Measurements from ENCODE around the gene FSTL4. TPM values are rescaled to one million over a fixed set of nuclear protein-coding genes. Genes with fewer than 3 reads are reported as not detected.
"Not testable (repeated sequence)": the region's sequence is repeated elsewhere in the genome, so short reads cannot be mapped to it uniquely, and the experiment has no call there.

FSTL4 gene
- total RNA-seq, 1 experiment from 2014 or later, result 0.14 TPM

DNA sequence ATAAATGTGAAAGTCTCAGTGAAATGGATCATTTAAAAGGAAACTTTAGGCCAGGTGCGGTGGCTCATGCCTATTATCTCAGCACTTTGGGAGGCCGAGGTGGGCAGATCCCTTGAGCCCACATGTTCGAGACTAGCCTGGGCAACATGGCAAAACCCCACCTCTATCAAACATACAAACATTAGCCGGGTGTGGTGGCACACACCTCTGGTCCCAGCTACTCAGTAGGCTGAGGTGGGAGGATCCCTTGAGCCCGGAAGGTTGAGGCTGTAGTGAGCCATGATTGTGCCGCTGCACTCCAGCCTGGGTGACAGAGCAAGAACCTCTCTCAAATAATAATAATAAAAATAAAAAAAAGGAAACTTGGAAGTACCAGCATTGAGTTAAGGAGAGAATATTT lies 384.4 kb downstream of the FSTL4 start:
- DNase-seq (ENCODE audit: low spot score), result no peak

DNA sequence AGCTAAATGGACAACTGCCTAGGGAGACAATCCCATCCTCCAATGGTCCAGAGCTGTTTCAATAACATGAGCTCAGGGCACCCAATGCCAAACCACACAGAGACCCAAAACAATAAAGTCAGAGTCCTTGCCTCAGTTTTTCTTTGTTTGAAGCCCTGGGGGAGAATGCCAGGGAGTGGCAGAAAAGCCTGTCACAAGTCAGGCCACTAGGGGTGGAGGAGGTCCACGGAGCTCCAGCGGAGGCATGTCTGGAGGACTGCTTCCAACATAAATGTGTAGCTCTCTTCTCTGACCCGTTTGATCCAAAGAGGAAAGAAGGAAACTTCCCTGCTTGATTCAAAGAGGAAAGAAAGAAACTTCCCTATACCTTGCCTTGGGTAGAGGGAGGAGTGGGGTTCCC lies 385.3 kb downstream of the FSTL4 start:
- no peak for DNase-seq (ENCODE audit: low spot score)

DNA sequence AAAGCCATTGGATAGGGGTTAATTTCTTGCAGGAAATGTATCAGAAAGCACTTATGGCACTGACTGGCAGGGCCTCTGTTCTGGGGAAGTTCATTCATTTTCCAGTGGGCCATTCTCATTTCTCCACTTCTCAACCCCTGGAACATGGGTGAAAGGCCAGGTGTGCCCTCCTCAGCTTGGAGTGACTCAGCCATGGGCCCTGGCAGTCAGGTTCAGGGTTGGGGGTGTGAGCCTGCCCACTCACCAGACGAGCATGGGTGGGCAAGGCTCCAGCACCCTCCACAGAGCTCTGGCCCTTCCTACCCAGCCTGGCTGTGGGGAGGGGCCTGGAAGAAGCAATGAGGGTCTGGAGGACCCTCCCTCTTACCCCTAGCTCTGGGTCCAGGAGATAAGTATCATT lies 386.2 kb downstream of the FSTL4 start:
- no peak for DNase-seq (ENCODE audit: low spot score)

DNA sequence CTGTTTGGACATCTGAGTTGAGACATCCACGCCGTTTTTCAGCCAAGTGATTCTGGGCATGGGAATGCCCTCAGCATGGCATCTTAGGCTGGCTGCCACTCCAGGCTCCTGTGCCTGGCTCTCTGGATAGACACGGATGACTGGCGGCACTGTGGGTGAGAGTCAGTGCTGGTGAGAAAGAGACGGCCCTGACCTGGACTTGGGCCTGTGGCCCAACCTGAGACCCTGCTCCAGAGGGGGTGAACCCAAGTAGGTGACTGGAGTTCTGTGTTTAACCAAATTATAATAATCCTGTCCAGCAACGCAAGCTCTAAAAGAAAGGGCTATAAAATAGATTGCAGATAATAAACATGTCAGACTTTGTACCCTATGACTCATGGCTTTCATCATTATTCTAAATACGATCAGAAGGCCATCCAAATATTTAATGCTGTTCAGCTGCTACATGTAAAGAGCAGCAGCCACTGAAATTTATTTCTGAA lies 386.6 kb downstream of the FSTL4 start:
- DNase-seq (ENCODE audit: low spot score), result no peak

DNA sequence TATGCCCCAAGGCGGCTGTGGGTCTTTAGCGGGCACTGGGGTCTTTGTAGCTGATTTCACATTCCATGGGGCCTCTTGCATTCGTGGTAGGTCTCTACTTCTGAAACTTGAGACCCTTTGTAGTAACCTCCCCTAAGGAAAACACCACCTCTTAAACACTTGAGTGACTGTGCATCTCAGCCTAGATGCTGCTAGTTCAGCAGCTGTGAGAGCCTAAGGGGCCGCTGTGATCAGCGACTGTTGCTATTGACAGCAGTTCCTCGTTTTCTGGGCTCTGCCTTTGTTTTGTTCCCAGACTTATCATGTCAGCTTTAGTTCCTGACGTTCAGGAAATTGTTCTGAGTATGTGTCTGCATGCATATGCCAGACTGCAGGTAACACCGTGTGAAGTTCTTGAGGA lies 389.4 kb downstream of the FSTL4 start:
- DNase-seq (ENCODE audit: low spot score), result no peak

DNA sequence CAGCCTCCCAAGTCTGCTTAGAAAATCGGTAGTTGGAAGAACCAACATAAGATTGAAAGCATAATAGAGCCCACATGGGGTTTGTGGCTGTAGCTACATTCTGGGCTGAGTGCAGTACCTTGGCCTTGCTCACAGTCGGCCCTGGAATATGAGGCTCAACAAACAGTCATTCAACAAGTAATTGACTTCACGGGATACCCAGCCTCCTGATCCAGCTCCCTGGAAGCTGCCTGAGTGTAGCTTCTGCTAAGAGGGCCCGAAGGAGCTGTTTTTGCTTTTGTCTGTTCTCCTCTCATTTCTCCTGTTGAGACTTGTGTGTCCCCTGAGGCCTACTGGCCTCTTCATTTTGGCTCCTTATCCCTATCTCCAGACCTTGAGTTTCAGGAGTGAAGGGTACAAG lies 389.8 kb downstream of the FSTL4 start:
- DNase-seq (ENCODE audit: low spot score), result no peak

DNA sequence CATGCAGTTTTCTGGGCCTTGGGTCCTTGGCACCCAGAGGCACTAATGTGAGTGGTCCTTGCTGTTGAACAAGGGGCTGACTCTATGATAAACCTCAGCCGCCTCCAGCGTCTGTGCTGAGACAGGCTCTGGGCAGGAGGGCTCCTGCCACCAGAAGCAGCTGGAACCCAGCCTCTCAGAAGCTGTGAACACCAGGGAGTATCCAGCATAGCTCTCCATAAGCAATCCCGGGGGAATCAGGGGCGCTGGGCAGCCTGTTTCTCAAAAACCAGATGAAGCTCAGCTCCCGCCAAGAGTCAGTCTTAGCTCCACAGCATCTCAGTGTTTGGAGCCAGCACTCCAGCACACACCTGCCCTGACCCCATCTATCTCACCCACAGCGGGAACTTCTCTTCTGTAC lies 390.3 kb downstream of the FSTL4 start:
- no peak for DNase-seq (ENCODE audit: low spot score)

DNA sequence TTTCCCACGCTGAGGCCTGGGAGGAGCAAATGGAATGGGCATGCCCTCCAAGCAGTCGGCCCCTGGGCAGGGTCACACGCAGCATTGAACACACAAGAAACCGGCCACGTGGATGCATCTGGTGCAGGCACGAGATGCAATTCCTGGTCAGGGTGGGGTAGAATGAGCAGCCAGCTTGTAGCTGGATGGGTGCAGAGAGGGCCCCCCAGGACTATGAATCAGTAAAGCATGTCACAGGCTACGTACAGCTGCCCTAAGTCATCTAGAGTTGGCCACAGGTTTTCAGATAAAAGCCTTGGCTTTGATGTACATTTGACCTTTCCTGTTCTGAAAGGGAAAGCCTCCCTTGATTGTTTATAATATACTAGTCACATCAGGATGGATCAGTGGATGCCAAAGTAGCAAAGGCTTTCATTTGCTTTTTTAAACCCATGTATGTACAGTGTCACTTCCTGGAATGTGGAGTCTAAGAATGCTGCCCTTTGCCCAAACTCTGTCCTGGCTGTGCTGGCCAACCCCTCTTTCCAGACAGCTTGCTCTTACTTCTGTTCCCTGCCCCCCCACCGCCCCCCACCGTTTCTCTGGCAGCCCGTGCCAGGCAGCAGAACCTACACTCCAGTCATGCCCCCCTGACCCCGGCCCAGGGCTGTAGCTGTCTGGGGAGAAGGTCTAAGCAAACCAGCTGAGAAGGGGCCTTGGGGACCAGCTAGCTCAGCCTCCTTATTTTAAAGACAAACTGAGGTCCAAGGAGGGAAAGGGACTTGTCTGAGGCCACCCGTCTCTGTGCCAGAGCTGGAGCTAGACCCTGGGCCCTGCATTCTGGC lies 391.3 kb downstream of the FSTL4 start:
- no peak for DNase-seq (ENCODE audit: low spot score)

DNA sequence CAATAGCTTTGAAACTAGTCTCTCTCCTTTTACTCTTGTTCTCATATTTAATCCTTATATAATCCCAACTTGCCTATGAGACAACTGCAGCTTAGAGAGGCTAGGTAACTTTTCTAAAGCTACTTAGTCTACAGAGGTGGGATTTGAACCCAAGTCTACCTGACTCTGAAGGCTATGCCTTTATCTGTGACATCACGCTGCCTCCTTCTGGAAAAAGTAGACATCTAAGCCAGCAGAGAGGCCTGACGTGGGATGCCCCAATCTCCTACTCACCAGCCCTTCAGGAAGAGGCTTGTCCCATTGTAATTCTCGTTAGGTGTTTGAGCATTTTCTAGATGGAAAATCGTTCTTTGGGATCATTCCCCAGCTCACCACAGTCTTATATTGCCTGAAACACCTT lies 393.0 kb downstream of the FSTL4 start:
- no peak for DNase-seq (ENCODE audit: low spot score)

DNA sequence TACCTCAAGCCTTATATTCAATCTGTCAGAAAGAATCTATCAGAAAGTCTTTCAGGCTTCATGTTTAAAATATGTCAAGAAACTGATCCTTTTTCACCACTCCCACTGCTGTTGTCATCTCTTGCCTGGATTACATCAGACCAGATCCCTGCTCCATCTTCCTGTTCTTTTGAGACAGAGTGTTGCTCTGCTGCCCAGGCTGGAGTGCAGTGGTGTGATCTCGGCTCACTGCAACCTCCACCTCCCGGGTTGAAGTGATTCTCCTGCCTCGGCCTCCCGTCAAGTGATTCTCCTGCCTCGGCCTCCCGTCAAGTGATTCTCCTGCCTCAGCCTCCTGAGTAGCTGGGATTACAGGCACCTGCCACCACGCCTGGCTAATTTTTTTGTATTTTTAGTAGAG lies 396.2 kb downstream of the FSTL4 start:
- not testable (repeated sequence) for DNase-seq (ENCODE audit: low spot score)

DNA sequence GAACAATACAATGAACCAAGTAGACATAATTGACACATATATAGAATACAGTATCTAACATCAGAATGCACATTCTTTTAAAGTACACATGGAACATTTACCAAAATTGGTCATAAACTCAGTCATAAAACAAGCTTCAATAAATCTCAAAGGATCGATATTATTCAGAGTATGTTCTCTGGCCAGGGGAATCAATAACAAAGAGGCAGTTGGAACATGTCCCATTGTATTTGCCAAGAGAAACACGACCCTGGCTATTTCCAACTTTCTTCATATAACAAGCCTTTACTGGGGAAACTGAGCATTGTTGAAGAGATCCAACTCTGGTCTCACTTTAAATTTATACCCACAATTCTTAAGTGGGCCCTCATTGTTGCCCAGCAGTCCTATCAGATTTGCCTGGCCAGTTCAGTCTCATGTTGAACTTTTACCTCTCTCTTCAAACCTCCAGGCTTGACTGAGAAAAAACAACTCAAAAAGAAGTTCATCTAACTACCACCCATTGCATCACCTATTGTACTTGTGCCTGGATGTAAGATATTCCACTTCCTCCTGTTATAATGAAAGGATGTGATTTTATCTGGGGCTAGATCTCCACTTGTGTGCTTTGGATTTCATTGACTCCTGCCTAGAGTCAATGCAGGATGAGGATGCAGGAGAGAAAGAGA lies 398.1 kb downstream of the FSTL4 start:
- no peak for DNase-seq (ENCODE audit: low spot score)

DNA sequence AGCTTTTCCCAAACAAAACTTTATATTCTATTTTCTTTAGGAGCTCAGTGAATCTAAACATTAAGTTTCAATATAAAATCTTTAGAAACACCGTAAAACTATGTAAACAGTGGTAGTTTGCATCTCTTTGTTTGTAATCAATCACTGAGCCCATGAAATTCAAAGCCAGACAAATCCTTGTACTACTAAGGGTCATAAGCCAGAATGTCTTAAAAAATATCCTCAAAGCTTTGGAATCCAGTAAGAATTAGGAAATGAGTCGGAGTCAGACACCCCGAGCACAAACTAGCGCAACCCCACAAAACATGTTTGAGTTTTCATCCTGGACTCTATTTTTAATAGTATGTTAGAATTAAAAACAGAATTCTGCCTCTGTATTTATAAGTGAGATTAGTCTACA lies 406.7 kb downstream of the FSTL4 start:
- DNase-seq (ENCODE audit: low spot score), result no peak

DNA sequence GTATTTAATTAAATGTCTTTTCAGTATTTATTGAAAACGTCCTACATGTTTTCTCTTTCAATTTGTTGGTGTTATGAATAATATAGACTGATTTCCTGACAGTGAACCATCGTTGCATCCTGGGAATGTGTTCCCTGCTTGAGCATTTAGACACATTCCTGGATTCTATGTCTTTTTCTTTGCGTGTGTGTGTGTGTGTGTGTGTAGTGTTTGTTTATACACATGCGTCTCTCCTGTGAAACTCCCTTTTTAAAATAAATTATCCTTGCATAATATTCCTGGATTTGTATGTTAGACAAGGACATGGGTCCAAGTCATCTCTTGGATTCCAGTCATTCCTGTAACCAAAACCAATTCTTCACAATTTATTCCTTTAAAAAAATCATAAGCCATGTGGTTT lies 407.1 kb downstream of the FSTL4 start:
- no peak for DNase-seq (ENCODE audit: low spot score)

DNA sequence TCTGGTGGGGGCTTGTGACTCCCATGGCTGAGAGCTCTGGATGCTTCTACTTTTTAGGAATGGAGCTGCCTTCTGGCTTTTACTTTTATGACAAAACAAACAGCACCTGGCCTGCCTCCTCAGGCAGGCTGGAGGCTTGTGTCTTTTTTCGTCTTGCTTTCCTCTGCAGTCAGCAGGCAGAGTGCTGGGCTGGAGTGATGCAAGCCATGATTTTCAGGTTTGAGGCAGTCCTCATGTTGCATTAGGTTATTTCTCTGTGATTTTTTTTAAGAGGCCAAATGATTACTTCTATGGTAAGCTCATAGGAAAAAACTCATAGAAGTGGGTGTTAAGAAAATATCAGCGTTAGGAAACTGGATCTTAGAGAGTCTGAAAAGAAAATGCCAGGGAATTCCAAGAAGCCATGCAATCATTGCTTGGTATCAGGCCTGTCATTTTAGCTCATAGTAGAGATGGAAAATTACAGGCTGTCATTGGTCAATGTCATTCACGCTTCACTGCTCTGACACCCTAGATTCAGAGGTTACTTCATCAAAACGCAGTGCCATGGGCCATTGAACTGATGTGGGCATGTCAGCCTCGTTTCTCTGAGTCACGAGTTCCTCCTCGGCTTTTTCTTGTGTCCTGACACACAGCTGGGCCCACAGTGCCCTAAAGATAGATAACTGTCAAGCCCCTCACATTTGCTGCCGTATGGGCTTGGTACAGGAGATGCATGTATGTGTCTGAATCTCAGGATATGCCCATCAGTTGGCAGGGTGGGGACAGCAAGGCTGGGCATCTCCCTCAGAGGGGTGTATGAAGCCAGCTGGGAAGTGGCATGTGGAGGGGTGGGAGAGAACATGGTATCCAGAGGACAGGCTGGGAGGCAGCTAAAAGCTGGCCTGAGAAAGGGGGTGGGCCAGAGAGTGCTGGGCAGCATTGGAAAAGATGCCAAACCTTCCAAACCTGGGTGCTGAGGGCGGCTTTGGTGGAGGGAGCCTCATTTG lies 408.7 kb downstream of the FSTL4 start:
- no peak for DNase-seq (ENCODE audit: low spot score)

DNA sequence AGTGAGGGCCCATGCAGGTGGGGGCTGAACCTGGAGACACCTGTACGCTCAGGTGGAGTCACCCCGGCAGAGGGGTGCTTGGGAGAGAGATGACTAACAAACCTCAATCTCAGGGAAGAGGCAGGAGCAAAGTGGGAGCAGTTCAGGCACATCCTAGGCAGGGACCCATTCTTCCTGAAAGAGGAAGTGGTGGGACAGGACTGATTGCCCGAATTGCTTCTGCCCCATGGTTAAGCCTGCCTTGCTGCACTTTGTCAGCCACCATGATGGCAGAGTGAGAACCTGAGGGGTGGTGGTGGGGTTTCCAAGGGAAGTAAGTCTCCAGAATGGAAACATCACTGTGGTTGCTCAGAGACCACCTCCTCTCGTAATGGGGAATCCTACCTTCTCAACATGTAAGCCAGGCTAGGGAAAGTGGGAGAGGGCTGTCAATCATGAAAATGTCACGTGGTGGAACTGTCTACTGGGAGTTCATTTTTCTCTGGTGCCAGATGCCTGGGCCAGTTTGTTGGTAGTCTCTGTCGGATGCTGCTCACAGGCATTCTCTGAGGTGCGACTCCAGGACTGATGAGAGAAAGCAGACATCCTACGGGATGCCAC lies 410.2 kb downstream of the FSTL4 start:
- no peak for DNase-seq (ENCODE audit: low spot score)

DNA sequence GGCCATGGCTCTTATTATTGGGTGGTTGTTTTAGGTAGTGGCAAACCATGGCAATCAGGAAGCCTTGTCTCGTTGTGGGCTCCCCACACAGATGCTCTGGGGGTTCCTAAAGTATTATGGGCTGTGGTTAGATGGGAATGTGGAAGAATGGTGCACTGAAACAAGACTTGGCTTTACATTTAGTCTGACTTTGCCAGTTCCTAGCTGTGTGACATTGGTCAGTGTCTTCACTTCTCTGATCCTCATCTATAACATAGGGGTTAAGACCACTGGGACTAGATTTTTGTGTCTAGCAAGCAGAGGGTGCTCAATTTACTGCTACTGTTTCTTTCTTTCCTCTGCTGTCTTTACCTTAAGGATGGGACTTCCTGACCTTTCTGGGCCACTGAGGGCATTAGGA lies 411.0 kb downstream of the FSTL4 start:
- no peak for DNase-seq (ENCODE audit: low spot score)

DNA sequence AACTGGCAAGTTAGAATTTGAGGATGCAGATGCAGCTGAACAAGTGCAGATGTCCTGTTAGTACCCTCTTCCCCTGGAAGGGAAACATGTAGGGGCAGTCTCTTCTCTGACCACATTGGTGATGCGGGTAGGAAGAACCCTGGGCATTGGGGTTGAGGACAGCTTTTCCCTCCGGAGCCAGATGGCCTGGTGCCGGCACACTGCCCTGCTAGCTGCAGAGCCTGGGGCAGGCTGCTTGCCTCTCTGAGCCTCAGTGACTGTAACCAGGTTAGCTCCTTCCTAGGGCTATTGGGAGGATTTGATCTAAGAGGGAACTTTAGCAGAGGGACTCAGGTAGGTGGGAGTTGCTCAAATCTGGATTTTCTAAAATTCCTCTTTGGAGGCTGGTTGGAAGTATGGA lies 412.1 kb downstream of the FSTL4 start:
- DNase-seq (ENCODE audit: low spot score), result no peak

DNA sequence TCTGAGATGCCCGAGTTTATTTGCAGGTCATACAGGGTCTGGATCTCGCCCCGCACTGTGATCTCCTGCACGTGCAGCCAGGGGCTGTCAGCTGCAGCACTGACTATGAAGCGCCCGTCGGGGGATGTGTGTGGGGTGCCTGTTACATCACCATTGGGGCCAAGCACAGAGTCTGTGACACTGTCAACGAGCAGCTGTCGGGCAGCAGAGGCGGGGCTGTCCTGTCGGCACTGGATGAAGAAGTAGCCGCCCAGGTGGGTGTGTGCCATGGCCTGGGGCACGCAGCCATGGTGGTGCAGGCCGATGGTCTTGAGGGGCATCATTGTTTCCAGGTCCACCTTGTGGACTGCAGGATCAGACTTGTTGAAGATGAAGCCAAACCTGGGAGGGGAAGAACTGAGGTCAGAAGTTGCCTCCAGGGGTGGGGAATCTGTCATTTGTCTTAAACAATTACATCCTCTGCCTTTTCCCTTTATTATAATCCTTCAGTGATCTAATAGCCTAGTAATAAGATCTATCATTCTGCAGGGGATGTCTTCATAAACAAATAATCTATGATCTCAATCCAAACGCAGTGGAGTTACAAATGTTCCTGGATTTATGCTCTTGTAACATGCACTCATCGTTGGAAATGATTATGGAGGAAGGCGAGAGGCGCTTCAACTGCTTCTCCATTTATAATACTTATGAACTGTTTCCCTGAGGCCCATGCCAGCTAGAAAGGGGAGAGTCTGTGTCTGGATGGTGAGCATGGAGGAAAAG lies 412.7 kb downstream of the FSTL4 start:
- DNase-seq (ENCODE audit: low spot score), result no peak

DNA sequence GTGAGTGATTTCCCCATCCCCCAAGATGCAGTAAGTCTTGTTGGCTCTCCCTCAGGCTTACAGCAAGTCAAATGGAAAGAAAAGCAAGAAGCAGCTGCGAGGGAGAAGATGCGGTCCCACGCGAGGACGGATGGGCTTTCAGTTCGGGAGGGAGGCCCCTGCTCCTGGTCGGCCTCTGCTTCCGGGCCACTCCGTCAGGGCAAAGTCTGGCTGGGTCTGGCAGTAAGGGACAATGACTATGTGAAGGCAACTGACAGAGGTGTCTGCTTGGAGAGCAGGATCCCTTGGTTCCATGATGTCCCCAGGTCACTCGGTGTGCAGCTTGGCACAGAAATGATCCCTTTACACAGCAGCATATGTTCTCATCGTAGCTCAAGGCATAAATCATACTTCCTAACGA lies 413.8 kb downstream of the FSTL4 start:
- DNase-seq (ENCODE audit: low spot score), result no peak

DNA sequence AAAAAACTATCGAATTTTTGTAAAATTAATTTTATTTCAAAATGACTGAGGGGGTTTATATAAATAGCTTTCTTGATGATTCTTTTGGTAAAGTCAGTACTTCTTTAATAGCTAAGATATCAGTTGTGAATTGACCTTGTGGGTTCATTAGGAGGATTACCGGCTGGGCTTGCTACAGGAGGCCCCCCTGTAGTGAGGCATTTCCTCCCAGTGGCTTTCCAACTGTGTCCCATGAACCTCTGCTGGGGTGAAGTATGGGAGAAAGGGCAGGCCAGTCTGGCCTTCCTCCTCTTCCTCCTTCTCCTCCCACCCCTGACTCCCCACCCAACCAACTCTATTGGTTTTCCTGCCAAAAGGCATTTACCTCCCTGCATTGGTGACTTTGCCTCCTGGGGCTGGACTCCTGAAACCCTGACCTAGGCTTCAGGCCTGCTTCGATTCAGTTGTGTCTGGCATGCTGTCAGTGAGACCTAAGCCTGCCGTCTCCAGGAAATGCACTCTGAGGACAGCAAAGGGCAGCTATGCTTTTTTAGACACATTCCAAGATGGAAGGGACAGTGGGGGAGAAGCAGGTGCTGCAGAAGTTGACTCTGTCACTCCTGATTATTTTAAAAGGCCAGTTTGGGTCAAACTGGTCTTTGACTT lies 415.8 kb downstream of the FSTL4 start:
- no peak for DNase-seq (ENCODE audit: low spot score)

DNA sequence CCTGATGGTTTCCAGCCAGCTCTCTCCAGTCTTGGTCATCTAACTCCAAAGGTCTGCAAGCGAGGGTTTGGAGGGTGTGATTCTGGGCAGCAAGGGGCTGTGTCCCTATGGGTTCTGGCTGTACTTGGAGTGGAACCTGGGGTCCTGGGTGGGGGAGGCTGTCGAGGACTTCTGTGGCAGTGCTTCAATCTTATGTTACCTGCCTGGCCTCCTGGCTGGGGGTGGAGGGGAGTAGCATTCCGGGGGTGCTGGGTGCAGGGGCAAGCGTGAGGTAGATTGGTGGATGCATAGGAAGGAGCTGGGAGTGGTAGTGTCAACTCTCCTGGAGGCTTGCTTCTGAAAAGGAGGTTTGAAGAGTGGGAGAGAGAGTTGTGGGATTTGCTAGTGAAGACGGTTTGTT lies 417.1 kb downstream of the FSTL4 start:
- DNase-seq (ENCODE audit: low spot score), result no peak

Data from H4 (cell line).